Endodermal cell (in vitro differentiated cells): ENCODE data around the gene ATP2B2. TPM values are rescaled to one million over a fixed set of nuclear protein-coding genes. Genes with fewer than 3 reads are reported as not detected.

Experiments used
- DNase-seq: peaks from one replicate; pipeline ENCODE4 v3.0.0-alpha.2; 2017
- H3K27ac ChIP-seq: 2 replicates; pipeline ENCODE4 v1.5.1; 2013; ENCODE audit warnings: mild to moderate bottlenecking, low read depth, low read length, moderate library complexity
- H3K27me3 ChIP-seq: 2 replicates; pipeline ENCODE4 v1.6.1; 2013; ENCODE audit warnings: mild to moderate bottlenecking, low read length, moderate library complexity; ENCODE audit not compliant: insufficient read depth, control insufficient read depth, poor library complexity, severe bottlenecking
- H3K36me3 ChIP-seq: 2 replicates; pipeline ENCODE4 v1.7.0; 2013; ENCODE audit warnings: mild to moderate bottlenecking, low read length, moderate library complexity; ENCODE audit not compliant: control insufficient read depth, insufficient read depth
- H3K4me1 ChIP-seq: one replicate; pipeline ENCODE4 v1.7.0; 2013; ENCODE audit warnings: low read length; ENCODE audit not compliant: control insufficient read depth, insufficient read depth
- H3K4me3 ChIP-seq: 2 replicates; pipeline ENCODE4 v1.5.1; 2013; ENCODE audit warnings: mild to moderate bottlenecking, low read length, moderate library complexity
- H3K9ac ChIP-seq: 2 replicates; pipeline ENCODE4 v1.6.1; 2013; ENCODE audit warnings: mild to moderate bottlenecking, low read length, moderate library complexity; ENCODE audit not compliant: poor library complexity, severe bottlenecking; ENCODE audit errors: extremely low read depth
- H3K9me3 ChIP-seq: 2 replicates; pipeline ENCODE4 v1.6.1; 2013; ENCODE audit warnings: mild to moderate bottlenecking, low read length, moderate library complexity; ENCODE audit not compliant: control insufficient read depth
- H3K27ac Mint-ChIP-seq: 2 replicates; pipeline ENCODE4 v1.8.0; 2020; ENCODE audit warnings: mixed read lengths
- H3K27me3 Mint-ChIP-seq: 2 replicates; pipeline ENCODE4 v1.8.0; 2021; ENCODE audit warnings: mild to moderate bottlenecking, mixed read lengths; ENCODE audit not compliant: insufficient read depth
- H3K36me3 Mint-ChIP-seq: 2 replicates; pipeline ENCODE4 v1.8.0; 2020; ENCODE audit warnings: low read depth, mixed read lengths
- H3K4me1 Mint-ChIP-seq: 2 replicates; pipeline ENCODE4 v1.8.0; 2020; ENCODE audit warnings: mixed read lengths
- H3K4me3 Mint-ChIP-seq: 2 replicates; pipeline ENCODE4 v1.8.0; 2020; ENCODE audit warnings: mild to moderate bottlenecking, moderate library complexity, mixed read lengths
- H3K9me3 Mint-ChIP-seq: 2 replicates; pipeline ENCODE4 v1.8.0; 2020; ENCODE audit warnings: mild to moderate bottlenecking, mixed read lengths
- WGBS, 2 experiments: methylation state at CpG; one replicate each; pipeline versions ENCODE4 v1.1.5 to v1.1.7; 2013; ENCODE audit warnings: missing lambda C conversion rate in 2 of 2, mixed read lengths in 1 of 2; ENCODE audit not compliant: insufficient coverage in 1 of 2, insufficient read length in 1 of 2; 5-methylcytosine and 5-hydroxymethylcytosine counted together
- total RNA-seq, 2 donors: library from RNA; stranded (reverse); fragmentation: NEBNext Ultra II Directional in 1 of 2; extraction: Animal tissue kit (Norgen Biotek cat#: 25700) in 1 of 2; gene quantifications; 2 replicates in 1 of 2; 3 replicates in 1 of 2; pipeline ENCODE4 v1.2.1, GENCODE V29; 2021
- TF ChIP-seq, protein P1 (sequence below): fragments of 200-600 bp; sonication (generic); conservative IDR thresholded peaks from 2 replicates; pipeline ENCODE4 v1.5.0; 2021; ENCODE audit warnings: antibody characterized with exemption, mild to moderate bottlenecking

Gene ATP2B2
- total RNA-seq, 2 donors from 2014 or later, result 0.09 TPM; not detected in 1

GRCh38 chr3:10514407-10515069 is 9.2 kb upstream of the ATP2B2 start:
- TF ChIP-seq, protein P1, sequence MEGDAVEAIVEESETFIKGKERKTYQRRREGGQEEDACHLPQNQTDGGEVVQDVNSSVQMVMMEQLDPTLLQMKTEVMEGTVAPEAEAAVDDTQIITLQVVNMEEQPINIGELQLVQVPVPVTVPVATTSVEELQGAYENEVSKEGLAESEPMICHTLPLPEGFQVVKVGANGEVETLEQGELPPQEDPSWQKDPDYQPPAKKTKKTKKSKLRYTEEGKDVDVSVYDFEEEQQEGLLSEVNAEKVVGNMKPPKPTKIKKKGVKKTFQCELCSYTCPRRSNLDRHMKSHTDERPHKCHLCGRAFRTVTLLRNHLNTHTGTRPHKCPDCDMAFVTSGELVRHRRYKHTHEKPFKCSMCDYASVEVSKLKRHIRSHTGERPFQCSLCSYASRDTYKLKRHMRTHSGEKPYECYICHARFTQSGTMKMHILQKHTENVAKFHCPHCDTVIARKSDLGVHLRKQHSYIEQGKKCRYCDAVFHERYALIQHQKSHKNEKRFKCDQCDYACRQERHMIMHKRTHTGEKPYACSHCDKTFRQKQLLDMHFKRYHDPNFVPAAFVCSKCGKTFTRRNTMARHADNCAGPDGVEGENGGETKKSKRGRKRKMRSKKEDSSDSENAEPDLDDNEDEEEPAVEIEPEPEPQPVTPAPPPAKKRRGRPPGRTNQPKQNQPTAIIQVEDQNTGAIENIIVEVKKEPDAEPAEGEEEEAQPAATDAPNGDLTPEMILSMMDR, result no peak
- H3K36me3 ChIP-seq, result no peaks in the 10 kb centered on the region
- H3K4me3 Mint-ChIP-seq, result no peak overlapping the region
- H3K27me3 ChIP-seq, result no peaks in the 10 kb centered on the region
- no peak overlapping the region for H3K9ac ChIP-seq
- no peaks in the 10 kb centered on the region for H3K36me3 Mint-ChIP-seq
- no peaks in the 10 kb centered on the region for H3K27me3 Mint-ChIP-seq
- 83 to 87% methylated on average over 3 to 8 of the region's 8 CpGs for WGBS, 2 experiments
- no peak overlapping the region for H3K4me3 ChIP-seq
- no peaks in the 10 kb centered on the region for H3K9me3 Mint-ChIP-seq
- no peak overlapping the region for H3K27ac ChIP-seq
- no peaks in the 10 kb centered on the region for H3K4me1 ChIP-seq
- H3K9me3 ChIP-seq, result no peaks in the 10 kb centered on the region
- DNase-seq, result no peak
- no peak overlapping the region for H3K27ac Mint-ChIP-seq
- H3K4me1 Mint-ChIP-seq, result no peaks in the 10 kb centered on the region

GRCh38 chr3:10513306-10513705 is 7.9 kb upstream of the ATP2B2 start:
- Mint-ChIP-seq H3K27me3 (no peaks in the 10 kb centered on the region), H3K9me3 (no peaks in the 10 kb centered on the region), H3K36me3 (no peaks in the 10 kb centered on the region), H3K4me1 (no peaks in the 10 kb centered on the region), H3K4me3 (no peak overlapping the region), H3K27ac (no peak overlapping the region)
- DNase-seq, result no peak
- Histone ChIP-seq H3K9me3 (no peaks in the 10 kb centered on the region), H3K9ac (no peak overlapping the region), H3K4me1 (no peaks in the 10 kb centered on the region), H3K27ac (no peak overlapping the region), H3K27me3 (no peaks in the 10 kb centered on the region), H3K4me3 (no peak overlapping the region), H3K36me3 (no peaks in the 10 kb centered on the region)
- TF ChIP-seq, protein P1, result no peak
- WGBS, 2 experiments, result 95 to 96% methylated on average over 7 to 8 of the region's 8 CpGs

GRCh38 chr3:10512687-10513086 is 7.3 kb upstream of the ATP2B2 start:
- no peak for DNase-seq
- no peak overlapping the region for H3K9ac ChIP-seq
- no peak overlapping the region for H3K4me3 ChIP-seq
- Mint-ChIP-seq H3K9me3 (no peaks in the 10 kb centered on the region), H3K4me1 (no peaks in the 10 kb centered on the region), H3K27ac (no peak overlapping the region), H3K4me3 (no peak overlapping the region), H3K27me3 (no peaks in the 10 kb centered on the region), H3K36me3 (no peaks in the 10 kb centered on the region)
- no peaks in the 10 kb centered on the region for H3K27me3 ChIP-seq
- no peaks in the 10 kb centered on the region for H3K4me1 ChIP-seq
- H3K36me3 ChIP-seq, result no peaks in the 10 kb centered on the region
- WGBS, 2 experiments, result 84 to 91% methylated on average over 4 to 6 of the region's 6 CpGs
- TF ChIP-seq, protein P1, result no peak
- no peaks in the 10 kb centered on the region for H3K9me3 ChIP-seq
- H3K27ac ChIP-seq, result no peak overlapping the region
